HG02623 (cell line): ENCODE results near the gene KCNH1.
"Not testable (repeated sequence)": the region's sequence is repeated elsewhere in the genome, so short reads cannot be mapped to it uniquely, and the experiment has no call there.

Source experiments
- ATAC-seq: cut with Tn5 transposase; IDR thresholded peaks from one replicate; pipeline ENCODE4 v1.9.1; 2021; ENCODE audit warnings: moderate library complexity; ENCODE audit not compliant: unreplicated experiment

KCNH1 gene

DNA sequence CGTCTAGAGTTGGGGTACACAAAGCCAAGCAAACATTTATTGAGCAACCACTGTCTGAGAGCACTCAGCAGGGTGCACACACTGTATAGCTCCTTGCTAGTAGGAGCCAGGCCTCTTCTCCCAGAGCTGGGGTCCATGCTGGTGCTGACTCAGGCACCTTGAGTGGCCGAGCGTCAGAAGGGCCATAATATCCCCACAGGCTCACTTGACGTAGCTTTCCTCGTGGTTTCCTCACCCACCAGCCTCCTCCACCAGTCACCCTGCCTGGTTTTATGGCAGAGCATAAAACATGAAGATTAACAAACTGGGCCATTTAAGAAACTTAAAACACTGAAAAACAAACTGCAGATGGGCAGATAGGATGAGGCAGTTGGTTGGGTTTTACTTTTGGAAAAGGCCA, 443.7 kb downstream of the KCNH1 start:
- ATAC-seq = no peak

DNA sequence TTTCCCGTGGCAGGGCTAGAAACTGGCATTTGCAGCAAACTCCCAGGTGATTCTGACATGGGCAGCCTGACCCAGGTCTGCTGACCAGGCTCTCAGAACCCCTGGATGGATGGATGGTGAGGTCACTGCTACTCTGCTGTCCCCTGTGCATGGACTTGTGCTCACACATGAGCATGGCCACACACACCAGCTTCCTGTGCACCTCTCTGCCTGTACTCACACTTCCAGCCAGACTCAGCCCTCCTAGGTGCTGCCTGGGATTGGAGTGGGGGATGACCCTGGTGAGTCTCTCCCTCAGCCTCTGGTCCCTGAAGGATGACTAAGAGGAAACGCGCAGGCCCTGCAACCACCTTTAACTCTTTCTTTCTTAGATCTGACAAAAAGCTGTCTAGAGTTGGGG, 444.1 kb downstream of the KCNH1 start:
- ATAC-seq = no peak

DNA sequence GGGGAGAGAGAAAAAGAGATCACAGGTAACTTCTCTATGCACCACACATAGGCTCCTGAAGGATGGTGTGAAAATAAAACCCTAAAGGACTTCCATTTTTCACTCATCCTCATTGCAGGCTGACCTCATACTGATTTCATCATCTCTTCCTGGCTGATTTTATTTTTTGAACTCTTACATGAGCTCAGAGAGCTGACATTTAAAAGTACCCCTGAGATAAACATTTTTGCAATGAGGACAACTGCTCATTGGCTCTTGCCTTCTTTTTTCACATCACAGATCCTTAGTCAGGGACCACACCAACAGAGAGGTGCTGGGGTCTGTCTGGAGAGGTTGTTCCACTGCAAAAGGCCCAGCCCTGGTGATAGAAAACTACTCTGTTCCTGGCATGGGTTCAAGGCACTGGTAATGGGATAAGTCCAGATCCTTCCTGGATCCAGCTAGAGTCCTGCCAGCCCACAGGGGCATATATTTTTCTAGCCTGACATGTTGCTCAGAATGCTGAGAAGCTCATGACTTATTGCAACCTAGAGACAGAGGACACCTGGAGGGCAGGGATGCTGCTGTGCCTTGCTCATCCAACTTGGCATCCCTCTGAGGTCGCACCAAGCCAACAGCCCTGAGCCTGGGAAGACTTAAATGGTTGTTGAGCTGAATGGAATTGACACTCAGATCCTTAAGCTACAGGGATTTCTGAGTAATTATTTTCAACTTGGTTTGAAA, 445.3 kb downstream of the KCNH1 start:
- ATAC-seq = no peak

DNA sequence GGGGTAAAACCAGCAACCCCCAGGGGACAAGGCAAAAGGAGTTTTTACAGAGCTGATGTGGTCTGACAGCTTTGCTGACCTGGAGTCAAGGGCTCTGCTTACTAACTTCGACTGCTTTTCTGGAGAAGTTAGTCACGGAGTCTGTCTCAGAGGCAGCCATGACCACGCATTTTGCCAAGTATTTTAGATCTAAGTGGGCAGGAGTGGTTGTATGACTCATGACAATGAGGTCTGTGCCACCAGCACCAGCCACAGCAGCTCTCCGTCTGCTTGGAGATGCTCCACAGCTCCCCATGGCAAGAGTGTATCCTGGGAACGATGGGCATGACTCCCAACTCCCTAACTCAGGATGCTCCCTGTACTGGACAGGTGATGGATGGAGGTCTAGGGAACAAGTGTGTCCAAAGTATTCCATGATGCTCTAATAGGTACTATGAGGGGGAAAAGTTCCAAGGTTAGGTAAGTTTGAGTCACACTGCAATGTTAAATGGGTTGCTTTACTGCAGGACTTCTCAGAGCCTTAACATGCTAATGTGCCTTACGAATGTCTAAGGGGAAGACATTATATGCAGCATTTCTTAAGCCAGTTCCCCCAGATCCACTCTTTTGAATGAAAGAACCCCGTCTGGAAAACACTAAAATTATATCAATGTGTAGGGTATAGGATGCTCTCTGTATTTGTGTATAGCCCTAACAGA, 446.2 kb downstream of the KCNH1 start:
- ATAC-seq = no peak

DNA sequence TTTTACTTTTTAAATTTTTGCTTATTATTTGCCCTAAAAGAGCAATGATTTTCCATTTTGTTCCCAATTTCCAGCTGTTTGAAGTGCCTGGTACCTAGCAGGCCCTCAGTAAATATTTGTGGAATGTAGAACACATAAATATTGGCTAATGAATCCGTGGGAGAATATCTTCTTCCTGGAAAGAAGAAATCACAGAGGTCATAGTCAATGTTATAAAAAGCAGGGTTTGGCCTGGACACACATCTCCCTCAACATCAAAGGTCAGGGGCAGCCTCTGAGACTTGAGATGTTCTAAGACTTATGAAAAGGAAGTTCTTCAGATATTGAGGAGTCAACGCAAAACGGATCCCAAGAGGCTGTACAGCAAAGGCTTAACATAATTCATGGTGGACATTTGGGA, 447.1 kb downstream of the KCNH1 start:
- ATAC-seq = no peak

DNA sequence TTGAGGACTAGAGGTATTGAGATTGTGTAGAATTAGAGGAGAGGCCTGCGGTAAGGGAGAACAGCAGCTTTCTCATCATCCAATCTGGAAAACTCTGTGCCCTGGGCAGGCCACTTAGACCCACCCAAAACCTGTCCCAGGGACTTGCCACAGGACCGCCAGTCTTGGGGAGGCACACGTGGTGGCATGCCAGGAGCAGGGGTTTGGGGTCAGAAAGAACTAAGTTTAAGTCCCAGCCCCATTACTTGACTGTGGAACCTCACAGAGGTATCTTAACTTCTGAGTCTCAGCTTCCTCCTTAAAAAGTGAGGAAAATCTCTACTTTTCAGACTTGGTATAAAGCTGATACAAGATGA, 448.7 kb downstream of the KCNH1 start:
- ATAC-seq = no peak

DNA sequence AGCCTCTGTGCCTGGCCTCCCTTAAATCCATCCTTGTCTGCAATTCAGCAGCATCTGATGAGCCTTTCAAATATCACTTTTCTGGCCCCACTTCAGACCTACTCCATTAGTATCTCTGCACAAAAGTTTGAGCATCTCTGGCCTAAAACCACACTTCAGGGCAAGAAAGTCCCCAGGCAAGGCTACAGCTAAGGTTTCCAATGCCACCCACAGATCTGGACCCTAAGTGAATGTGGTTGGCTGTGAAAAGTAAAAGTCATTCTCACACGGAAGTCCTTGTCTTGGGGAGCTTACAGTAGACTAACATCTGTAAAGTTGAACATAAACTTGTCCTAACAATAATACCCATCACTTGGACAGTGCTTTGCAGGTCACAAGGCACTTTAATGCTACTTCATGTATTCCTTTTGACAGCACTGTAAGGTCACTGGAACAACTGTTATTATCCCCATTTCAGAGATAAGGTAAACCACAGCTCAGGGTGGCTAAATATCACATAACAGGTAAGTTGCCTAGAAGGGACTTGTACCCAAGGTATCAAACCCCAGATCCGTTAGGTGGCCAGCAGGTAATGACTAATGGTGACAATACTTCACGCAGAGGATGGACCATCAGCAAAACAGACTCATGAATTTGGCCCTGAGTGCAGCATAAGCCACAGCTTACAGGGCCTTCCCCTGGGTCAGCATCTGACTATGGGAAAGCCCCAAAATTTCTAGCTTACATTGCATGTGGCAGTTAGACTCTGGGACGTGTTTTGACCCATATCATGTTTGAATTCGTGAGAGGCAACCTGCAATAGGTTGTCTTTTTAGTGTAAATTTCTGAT, 449.3 kb downstream of the KCNH1 start:
- ATAC-seq = peak; percentile 82

DNA sequence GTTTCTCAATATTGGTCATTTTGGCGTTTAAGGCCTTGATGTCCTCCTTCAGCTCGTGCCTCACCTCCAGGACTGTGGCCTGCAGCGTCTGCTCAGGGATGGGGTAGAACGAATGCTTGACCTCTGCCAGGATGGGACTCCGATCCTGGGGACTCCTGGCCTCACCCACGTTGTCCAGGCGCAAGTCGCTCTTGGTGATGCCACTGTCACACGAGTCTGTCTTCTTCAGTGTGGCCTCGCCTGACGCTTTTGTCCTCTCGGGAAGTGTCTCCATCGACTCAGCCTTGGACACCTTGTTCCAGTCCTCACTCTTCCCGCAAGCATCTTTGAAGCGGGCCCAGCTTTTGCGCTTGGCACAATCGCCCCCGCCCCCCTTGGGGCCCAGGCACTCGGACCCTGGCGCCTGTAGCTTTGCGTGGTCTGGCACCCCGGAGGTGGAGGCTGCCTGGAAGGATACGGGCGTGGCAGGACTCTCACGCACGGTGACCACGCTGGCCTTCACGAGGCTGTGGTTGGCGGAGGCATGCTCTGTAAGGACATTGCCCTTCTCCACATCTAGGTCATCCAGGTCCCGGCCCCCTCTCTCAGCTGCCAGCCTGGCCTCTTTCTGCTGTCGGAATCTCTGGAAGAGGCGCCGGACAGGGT, 450.4 kb downstream of the KCNH1 start:
- ATAC-seq = no peak

DNA sequence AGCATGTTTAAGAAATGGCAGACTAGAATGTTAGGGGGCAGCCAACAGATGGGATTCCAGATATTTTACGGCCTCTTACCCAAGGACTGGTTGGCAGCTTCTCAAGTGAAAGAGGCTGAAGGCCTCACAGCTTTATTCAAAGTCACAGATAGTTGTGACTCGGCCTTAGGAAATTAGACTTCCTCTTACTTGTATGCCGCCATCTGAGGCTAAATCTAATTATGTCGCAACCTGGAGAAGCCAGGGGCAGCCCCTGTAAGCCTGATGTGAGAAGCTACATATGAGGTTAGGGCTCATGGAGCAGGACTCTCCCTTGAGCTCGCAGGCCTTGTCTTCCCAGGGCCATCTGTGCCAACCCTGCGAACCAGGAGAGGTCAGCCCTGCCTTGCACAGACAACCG, 452.8 kb downstream of the KCNH1 start:
- ATAC-seq = no peak

DNA sequence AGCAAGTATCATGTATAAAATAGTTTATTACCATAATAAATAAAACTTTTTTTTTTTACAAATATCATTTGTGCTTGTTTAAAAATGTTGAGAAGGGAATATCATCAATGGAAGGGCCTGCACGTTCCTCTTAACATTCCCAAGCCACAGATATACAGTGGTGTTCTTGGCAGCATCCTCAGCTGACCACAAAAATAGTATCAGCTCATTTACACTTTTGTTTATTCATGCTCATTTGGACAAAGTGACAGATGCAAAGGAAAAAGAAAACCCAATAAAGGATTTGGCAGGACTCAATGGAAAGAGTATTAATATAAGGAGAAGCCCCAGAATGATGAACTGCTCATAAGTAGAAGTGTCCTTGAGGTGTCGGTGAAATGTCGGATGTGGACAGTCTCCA, 455.6 kb downstream of the KCNH1 start:
- ATAC-seq = no peak

DNA sequence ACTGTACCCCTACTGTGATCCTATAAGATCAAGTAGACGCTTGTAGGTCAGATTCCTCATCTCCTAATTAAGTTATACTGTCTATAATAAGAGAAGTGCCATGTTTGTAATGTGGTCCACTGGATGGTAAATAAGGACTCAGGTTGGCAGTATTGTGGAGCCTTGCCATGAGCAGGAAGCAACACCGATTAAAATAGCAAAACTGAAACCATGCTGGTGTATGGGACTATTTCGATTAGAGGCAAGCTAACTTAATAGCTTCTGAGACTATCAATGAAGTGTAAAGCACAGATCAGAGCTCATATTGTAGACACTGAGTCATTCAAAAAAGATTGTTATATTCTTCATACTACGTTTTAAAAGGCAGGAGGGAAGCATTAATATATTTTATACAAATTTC, 456.4 kb downstream of the KCNH1 start:
- no peak for ATAC-seq

DNA sequence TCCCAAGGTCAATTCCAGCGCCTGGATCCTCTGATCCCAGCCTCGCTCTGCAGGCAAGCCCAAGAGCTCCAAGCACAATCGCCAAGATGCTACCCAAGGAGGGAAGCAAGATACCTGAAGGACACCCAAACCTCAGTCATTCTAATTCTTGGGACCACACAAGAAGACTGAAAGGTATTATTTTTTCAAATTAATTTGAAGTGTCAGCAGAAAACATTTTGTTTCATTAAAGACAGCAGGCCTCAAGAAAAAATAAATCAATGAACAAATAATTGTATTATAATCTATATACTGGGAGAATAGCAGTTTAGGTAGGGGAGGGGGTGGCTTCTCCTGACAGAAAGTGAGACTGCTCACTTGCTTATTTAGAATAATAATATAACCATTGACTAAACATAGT, 457.4 kb downstream of the KCNH1 start:
- no peak for ATAC-seq

DNA sequence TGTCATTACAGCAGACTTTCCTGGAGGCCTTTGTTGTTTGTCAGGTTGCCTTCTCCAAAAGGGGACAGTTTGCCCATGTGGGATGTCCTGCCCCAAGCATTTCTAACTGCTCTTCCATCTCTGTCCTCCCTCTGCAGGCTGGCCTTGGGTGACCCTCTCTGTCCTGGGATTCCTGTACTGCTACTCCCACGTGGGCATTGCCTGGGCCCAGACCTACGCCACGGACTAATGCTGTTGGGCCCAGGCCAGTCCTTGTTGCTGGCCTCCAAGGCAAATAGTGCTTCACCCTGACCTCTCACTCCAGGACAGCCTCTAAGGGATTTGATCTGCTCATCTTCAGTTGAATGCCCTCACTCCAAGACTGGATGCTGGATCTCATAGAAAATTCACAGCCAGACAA, 459.8 kb downstream of the KCNH1 start:
- no peak for ATAC-seq

DNA sequence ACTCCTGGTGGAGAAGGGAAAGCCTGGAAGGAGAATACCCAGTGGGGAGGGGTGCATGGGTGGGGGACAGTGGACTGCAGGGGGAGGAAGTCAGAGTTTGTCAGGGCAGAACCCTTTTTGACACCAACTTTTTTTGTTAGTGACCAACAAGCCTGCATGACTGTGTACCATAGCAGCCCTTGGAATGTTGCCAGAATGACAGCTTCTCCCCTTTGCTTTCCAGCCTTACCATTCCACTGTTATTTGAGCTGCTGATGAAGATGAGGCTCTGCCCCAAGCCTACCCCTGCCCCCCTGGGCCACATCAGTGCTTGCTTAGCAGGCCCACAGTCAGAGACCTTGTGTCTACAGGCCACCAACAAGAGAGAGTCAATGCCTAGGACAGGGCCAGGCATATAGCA, 464.0 kb downstream of the KCNH1 start:
- ATAC-seq = no peak

DNA sequence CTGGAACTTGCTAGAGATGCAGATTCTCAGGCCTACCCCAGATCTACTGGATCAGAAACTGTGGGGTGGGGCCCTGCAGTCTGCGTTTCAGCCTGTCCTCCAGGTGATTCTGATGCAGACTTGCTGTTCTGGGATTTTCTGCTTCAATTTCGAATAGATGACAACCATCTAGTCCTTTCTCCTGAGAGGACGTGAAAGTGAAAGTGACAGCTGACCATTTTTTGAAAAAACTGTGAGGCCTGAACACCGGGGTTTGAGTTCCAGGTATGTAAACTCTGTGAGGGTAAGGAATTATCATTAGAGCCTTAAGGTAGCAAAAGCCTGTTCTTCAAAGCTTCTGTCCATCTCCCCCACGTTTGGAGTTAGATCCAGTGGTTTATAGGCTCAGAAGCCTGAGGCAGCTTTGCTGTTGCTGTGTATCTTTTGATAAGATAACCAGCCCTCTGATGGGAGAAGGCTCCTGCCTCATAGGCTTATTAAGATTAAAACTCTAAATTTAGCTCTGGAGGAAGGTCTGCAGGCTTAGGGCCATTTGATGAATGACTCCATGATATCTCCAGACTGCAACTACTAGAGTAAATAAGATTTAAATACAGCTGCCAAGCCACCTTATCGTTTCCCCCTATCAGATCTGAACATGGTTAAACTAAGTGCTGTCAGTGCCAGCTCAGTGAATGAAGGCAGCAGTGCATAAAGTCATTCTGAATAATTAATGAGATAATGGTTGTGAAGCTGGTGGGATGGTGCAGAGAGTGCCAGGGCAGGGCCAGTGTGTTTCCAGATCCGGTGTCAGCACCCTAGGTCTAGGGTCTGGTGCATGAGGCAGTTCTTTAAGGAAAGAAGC, 470.0 kb downstream of the KCNH1 start:
- no peak for ATAC-seq

DNA sequence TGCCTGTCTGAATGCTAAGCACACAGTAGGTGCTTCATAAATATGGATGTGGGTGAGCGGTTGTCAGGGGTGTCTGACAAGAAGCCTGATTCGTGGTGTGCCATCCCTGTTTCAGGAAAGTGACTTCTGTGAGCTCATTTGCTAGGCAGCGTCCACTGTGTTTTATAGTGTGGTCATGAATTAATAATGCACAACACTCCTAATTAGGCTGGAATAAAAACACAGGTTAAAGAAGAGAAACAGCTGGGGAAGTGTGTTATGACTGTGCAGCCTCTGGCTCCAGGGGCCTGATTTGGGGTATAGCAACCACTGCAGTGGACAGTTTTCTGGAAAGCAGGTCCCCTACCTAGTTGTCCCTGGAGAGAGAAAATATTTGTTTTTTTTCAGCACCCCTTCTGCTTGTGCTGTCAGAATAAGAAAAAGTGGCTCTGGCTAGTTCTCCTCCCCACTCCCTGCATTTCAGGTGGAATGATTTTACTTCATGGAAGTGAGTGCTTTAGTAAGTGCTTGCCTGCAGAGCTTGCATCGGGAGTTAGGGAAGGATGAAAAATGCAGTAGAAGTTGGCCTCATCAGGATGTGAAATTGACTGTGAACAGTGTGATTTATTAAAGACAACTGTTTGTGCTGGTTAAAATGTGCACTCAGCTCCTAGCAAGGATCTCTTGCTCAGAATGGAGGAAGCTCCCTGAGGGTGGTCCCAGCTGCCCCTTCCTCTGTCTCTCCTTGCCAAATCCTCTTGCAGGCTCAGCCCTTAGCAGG, 471.5 kb downstream of the KCNH1 start:
- ATAC-seq = no peak

DNA sequence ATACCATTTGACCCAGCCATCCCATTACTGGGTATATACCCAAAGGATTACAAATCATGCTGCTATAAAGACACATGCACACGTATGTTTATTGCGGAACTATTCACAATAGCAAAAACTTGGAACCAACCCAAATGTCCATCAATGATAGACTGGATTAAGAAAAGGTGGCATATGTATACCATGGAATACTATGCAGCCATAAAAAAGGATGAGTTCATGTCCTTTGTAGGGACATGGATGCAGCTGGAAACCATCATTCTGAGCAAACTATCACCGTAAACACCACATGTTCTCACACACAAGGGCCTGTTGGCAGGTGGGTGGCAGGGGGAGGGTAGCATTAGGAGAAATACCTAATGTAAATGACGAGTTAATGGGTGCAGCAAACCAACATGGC, 472.4 kb downstream of the KCNH1 start:
- not testable (repeated sequence) for ATAC-seq

DNA sequence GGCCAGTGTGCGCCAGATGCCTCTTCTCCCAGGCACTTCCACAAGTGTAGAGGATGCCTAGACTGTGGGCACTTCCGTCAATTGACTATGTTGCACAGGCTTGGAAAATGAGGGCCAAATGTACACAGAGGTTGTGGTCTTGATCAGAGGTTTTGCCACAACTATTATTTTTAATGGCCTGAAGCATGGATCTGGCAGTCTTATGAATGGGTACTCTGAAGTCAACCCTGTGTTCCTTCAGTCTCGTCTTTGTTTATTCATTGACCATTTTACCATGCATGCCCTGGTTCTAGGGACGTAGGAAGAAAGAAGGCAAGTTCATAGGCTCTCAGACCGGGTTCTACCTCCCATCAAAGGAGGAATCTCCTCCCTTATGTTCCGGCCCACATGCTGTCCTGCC, 476.1 kb downstream of the KCNH1 start:
- no peak for ATAC-seq

DNA sequence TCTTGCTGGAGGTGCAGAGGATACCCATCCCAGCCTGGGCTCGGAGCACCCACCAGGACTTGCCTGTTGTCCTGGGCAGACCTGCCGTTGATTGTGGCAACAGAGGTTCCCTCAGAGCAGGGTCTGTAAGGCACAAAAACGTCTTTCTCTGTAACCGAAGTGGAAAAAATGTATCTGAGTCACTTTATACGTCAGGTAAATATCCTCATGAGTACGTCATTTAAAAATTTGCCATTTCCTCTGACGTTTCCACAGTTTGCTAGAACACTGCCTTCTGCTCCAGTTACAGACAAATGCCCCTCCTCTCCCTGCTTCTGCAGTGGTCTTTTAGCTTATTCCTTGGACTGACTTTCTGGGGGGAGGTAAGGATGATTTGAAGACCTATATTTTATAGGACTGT, 478.4 kb downstream of the KCNH1 start:
- ATAC-seq = no peak
